Measurements from ENCODE around the gene C16orf87. TPM values are rescaled to one million over a fixed set of nuclear protein-coding genes. Genes with fewer than 3 reads are reported as not detected.
"Not testable (repeated sequence)": the region's sequence is repeated elsewhere in the genome, so short reads cannot be mapped to it uniquely, and the experiment has no call there.

C16orf87 gene
- total RNA-seq, 4 donors from 2014 or later, result 7.9 to 13.5 (median 10.6) TPM

DNA sequence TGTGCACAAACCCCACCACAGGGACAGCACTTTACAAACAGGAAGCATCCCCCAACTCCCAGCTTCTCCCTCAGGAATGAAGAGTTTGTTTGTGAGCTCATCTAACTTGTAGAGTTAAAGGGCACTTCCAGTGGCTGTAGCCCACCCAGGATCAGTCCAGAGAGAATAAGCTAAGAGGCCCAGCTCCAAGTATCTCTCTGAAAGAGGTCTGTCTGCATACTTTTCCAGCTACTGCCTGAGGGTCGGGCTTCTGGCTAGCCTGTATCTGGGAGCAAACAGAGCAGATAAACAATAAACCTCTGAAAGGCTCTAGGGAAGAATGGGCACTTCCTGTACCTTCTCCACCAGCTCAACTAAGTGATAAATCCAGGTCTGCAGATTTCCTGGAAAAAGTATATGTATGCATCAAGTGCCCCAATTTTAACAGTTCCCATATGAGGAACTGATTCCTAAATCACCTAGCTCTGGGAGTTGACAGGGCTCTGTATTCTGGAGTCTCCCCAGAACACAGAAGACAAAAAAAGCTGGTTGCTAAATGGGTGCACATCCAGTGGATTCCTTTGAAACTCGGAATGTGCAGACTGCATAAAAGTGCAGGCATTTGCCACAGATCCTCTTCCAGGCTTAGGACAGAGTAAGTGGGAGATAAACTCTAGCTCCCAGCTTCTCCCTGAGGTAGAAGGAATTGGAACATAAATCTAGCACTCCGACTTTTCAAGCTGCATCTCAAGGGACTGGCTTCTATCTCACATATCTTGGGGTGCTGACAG lies 45.7 kb downstream of the C16orf87 start:
- Histone ChIP-seq H3K27ac (no peak overlapping the region), H3K4me1 (no peaks in the 10 kb centered on the region), H3K4me3 (no peak overlapping the region), H3K36me3 (no peaks in the 10 kb centered on the region), H3K27me3 (no peaks in the 10 kb centered on the region), H3K9me3 (peaks cover 0 to 5% (median 0%) of the 10 kb centered on the region in 4 donors)
- TF ChIP-seq, protein P1, sequence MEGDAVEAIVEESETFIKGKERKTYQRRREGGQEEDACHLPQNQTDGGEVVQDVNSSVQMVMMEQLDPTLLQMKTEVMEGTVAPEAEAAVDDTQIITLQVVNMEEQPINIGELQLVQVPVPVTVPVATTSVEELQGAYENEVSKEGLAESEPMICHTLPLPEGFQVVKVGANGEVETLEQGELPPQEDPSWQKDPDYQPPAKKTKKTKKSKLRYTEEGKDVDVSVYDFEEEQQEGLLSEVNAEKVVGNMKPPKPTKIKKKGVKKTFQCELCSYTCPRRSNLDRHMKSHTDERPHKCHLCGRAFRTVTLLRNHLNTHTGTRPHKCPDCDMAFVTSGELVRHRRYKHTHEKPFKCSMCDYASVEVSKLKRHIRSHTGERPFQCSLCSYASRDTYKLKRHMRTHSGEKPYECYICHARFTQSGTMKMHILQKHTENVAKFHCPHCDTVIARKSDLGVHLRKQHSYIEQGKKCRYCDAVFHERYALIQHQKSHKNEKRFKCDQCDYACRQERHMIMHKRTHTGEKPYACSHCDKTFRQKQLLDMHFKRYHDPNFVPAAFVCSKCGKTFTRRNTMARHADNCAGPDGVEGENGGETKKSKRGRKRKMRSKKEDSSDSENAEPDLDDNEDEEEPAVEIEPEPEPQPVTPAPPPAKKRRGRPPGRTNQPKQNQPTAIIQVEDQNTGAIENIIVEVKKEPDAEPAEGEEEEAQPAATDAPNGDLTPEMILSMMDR (IDR thresholded peaks at IDR 0.05), result no peak
- DNase-seq, result no peak

DNA sequence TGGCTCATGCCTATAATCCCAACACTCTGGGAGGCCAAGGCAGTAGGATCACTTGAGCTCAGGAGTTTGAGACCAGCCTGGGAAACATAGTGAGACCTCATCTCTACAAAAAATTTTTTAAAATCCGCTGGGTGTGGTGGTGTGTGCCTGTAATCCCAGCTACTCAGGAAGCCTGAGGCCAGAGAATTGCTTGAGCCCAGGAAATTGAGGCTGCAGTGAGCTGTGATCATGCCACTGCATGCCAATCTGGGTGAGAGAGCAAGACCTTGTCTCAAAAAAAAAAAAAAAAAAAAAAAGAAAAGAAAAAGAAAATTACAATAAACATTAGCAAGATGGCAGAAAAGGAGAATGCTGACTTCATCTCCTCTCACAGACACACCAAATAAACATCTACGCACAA lies 46.4 kb downstream of the C16orf87 start:
- DNase-seq, H3K27ac ChIP-seq, H3K4me1 ChIP-seq, H3K4me3 ChIP-seq, H3K36me3 ChIP-seq, H3K27me3 ChIP-seq, H3K9me3 ChIP-seq: not testable (repeated sequence)

DNA sequence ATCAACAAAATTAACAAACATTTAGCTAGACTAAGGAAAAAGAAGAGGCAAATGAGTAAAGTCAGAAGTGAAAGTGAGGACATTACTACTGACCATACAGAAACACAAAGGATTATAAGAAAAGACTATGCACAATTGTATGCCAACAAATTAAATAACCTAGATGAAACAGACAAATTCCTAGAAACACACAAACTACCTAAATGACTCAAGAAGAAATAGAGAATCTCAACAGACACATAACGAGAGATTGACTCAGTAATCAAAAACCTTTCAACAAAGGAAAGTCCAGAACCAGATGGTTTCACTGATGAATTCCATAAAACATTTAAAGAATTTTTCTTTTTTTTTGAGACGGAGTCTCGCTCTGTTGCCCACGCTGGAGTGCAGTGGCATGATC lies 47.2 kb downstream of the C16orf87 start:
- Histone ChIP-seq H3K27ac (no peak overlapping the region), H3K36me3 (no peaks in the 10 kb centered on the region), H3K27me3 (no peaks in the 10 kb centered on the region), H3K4me3 (no peak overlapping the region), H3K9me3 (peaks cover 0 to 5% (median 0%) of the 10 kb centered on the region in 4 donors), H3K4me1 (no peaks in the 10 kb centered on the region)
- no peak for DNase-seq
- TF ChIP-seq, protein P1 (IDR thresholded peaks at IDR 0.05), result no peak
- TF ChIP-seq POLR2A (IDR thresholded peaks at IDR 0.05), result no peak

DNA sequence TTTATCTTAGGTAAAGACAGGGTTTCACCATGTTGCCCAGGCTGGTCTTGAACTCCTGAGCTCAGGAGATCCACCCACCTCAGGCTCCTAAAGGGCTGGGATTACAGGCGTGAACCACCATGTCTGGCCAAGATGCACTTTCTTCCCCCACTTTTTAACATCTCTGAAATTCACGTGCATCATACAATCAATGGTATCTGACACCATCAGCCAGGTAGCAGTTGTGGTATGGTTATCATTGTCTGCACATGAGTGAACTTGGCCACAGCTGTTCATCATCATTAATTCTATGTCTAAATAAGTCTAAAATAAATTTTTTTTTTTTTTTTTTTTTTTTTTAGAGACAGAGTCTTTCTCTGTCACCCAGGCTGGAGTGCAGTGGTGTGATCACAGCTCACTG lies 48.7 kb downstream of the C16orf87 start:
- H3K4me1 ChIP-seq, result no peaks in the 10 kb centered on the region
- H3K9me3 ChIP-seq, result peaks cover 0 to 5% (median 0%) of the 10 kb centered on the region in 4 donors
- H3K4me3 ChIP-seq, result no peak overlapping the region
- TF ChIP-seq, protein P1 (IDR thresholded peaks at IDR 0.05), result no peak
- TF ChIP-seq POLR2A (IDR thresholded peaks at IDR 0.05), result no peak
- no peak for DNase-seq
- no peak overlapping the region for H3K27ac ChIP-seq
- H3K36me3 ChIP-seq, result no peaks in the 10 kb centered on the region
- H3K27me3 ChIP-seq, result no peaks in the 10 kb centered on the region

DNA sequence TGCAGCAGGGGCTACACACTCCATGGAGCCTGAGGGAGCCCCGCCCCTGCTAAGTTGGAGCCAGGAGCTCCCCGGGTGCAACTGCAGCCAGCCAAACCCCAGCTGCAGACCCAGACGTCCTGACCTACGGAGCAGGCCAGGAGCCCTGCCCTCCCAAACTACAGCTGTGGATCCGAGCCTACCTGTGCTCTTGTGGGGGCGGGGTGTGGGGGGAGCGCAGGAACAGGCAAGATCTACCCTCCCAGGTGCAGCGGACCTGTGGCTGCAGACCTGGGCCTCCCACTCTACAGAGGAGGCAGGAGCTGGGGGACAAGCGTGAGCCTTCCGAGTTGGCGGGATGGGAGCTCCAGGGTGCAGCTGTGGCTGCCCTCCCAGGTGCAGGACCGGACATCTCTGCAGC lies 53.2 kb downstream of the C16orf87 start:
- no peaks in the 10 kb centered on the region for H3K9me3 ChIP-seq
- no peak overlapping the region for H3K4me3 ChIP-seq
- no peak for DNase-seq
- H3K27me3 ChIP-seq, result no peaks in the 10 kb centered on the region
- H3K4me1 ChIP-seq, result no peaks in the 10 kb centered on the region
- TF ChIP-seq, protein P1 (IDR thresholded peaks at IDR 0.05), result no peak
- no peaks in the 10 kb centered on the region for H3K36me3 ChIP-seq
- no peak overlapping the region for H3K27ac ChIP-seq

DNA sequence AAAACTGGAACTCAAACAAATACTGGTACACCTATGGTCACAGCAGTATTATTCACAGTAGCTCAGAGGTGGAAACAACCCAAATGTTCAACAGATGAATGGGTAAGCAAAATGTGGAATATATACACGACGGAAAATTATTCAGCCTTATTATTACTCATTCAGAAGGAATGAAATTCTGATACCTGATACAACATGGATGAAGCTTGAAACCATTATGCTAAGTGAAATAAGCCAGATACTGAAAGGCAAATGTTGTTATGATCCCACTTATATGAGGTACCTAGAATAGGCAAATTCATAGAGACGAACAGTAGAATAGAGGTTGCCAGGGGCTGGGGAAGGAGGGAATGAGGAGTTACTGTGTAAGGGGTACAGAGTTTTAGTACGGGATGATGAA lies 55.8 kb downstream of the C16orf87 start:
- DNase-seq, result no peak
- no peaks in the 10 kb centered on the region for H3K36me3 ChIP-seq
- H3K4me1 ChIP-seq, result no peaks in the 10 kb centered on the region
- TF ChIP-seq, protein P1 (IDR thresholded peaks at IDR 0.05), result no peak
- no peak for TF ChIP-seq POLR2A (IDR thresholded peaks at IDR 0.05)
- H3K4me3 ChIP-seq, result no peak overlapping the region
- H3K27ac ChIP-seq, result no peak overlapping the region
- no peaks in the 10 kb centered on the region for H3K27me3 ChIP-seq
- H3K9me3 ChIP-seq, result no peaks in the 10 kb centered on the region
